ENCODE data around the gene CSRP3. TPM values are rescaled to one million over a fixed set of nuclear protein-coding genes. Genes with fewer than 3 reads are reported as not detected.

The CSRP3 gene
- total and polyA plus RNA-seq, 2 experiments from 2014 or later, result not detected

DNA sequence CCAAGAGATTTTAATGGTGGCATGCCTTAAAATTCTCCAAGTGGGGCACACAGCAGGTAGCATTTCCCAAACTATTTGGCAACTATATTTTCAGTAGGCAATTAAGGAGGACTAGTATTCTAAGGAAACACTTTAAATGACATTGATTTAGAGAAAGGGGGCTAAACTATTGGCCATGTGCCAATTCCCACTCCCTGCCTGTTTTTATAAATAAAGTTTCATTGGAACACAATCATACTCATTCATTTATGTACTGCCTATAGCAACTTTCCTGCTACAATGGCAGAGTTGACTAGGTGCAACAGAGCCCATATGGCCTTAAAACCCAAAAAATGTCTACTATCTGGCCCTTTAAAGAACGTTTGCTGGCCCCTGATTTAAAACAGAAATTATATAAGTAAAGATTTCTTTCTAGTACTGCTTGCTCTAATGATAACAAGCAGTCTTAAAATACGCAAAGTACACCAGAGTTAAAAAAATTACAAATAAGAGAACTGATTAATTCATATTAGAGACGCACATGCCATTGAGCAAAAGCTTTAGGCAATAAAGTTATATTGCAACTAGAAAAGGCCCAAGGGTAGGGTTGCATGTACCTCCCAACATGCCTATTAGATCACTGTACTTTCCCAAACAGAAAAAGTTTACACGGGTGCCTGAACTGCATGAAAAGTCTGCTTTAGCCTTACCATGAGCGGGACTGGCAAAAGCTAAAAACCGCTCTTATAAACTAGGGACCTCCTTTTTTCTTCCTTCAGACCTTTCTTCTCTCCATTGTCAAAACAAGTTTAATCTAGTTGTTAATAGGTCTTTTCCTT, 24.8 kb upstream of the CSRP3 start (continued):
- TF ChIP-seq ZNF462 (CRISPR knock-in tag; IDR thresholded peaks at IDR 0.05), result no peak
- no peak for TF ChIP-seq STAT1 (IDR thresholded peaks at IDR 0.05; ENCODE audit: unreplicated experiment)
- no peak for TF ChIP-seq JUNB (IDR thresholded peaks at IDR 0.05; ENCODE audit: unreplicated experiment)

DNA sequence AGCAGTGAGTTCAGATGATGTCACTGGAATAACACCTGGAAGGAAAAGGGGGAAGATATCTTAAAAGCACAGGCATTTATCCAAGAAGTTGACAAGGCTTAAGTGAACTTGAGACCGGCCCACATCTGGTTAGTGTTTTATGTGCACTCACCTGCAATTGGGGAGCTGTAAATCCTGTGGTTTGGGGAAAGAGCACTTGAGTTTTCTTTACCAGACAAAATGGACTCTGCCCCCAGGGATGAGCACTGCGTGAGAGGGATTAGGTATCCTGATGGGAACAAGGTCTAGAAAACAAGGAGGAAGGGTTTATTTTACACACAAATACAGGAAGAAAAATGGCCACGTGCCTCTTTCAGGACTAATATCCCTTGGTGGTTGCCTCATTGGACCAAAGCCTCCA, 23.8 kb upstream of the CSRP3 start:
- Histone ChIP-seq H2AFZ (no peak overlapping the region), H3K36me3 (ENCODE audit: insufficient read depth) (peaks cover 16% of the 10 kb centered on the region; the same call in 1 of the 2 replicates), H4K20me1 (replicated peaks; ENCODE audit: insufficient read depth) (no peaks in the 10 kb centered on the region), H3K79me2 (replicated peaks; ENCODE audit: insufficient read depth) (no peaks in the 10 kb centered on the region), H3K27me3 (ENCODE audit: insufficient read depth) (no peaks in the 10 kb centered on the region), H3F3A (replicated peaks; ENCODE audit: low read depth) (no peaks in the 10 kb centered on the region), H3K27ac (ENCODE audit: low read depth) (no peak overlapping the region), H3K9me2 (ENCODE audit: insufficient read depth) (no peaks in the 10 kb centered on the region), H3K4me1 (ENCODE audit: insufficient read depth) (0 out of 2 replicates have a peak, but pooled peaks cover 3% of the 10 kb centered on the region), H3K4me3 (no peak overlapping the region), H3K4me2 (no peak overlapping the region)
- no peak for ATAC-seq
- Mint-ChIP-seq H3K27me3 (ENCODE audit: insufficient read depth, low read depth, poor library complexity) (no peaks in the 10 kb centered on the region), H3K9me3 (no peaks in the 10 kb centered on the region), H3K4me3 (no peak overlapping the region), H3K4me1 (peaks cover 6% of the 10 kb centered on the region; the same call in 2 of the 3 replicates), H3K27ac (no peak overlapping the region), H3K36me3 (ENCODE audit: low read depth) (peaks cover 46% of the 10 kb centered on the region)
- DNase-seq (ENCODE audit: low spot score), result no peak
- TF ChIP-seq, protein P1, sequence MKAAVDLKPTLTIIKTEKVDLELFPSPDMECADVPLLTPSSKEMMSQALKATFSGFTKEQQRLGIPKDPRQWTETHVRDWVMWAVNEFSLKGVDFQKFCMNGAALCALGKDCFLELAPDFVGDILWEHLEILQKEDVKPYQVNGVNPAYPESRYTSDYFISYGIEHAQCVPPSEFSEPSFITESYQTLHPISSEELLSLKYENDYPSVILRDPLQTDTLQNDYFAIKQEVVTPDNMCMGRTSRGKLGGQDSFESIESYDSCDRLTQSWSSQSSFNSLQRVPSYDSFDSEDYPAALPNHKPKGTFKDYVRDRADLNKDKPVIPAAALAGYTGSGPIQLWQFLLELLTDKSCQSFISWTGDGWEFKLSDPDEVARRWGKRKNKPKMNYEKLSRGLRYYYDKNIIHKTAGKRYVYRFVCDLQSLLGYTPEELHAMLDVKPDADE (IDR thresholded peaks at IDR 0.05), result no peak
- TF ChIP-seq POLR2AphosphoS5 (IDR thresholded peaks at IDR 0.05; ENCODE audit: low read depth) (no peak), CTCF (conservative IDR thresholded peaks at IDR 0.05; ENCODE audit: low read depth in 2 of 2) (no peak), EZH2phosphoT487 (IDR thresholded peaks at IDR 0.05; ENCODE audit: unreplicated experiment) (no peak), STAT1 (IDR thresholded peaks at IDR 0.05; ENCODE audit: unreplicated experiment) (no peak), ZNF331 (CRISPR knock-in tag; IDR thresholded peaks at IDR 0.05; ENCODE audit: low read depth) (no peak), NANOG (IDR thresholded peaks at IDR 0.05; ENCODE audit: borderline replicate concordance) (no peak)
- TF ChIP-seq, protein P2, sequence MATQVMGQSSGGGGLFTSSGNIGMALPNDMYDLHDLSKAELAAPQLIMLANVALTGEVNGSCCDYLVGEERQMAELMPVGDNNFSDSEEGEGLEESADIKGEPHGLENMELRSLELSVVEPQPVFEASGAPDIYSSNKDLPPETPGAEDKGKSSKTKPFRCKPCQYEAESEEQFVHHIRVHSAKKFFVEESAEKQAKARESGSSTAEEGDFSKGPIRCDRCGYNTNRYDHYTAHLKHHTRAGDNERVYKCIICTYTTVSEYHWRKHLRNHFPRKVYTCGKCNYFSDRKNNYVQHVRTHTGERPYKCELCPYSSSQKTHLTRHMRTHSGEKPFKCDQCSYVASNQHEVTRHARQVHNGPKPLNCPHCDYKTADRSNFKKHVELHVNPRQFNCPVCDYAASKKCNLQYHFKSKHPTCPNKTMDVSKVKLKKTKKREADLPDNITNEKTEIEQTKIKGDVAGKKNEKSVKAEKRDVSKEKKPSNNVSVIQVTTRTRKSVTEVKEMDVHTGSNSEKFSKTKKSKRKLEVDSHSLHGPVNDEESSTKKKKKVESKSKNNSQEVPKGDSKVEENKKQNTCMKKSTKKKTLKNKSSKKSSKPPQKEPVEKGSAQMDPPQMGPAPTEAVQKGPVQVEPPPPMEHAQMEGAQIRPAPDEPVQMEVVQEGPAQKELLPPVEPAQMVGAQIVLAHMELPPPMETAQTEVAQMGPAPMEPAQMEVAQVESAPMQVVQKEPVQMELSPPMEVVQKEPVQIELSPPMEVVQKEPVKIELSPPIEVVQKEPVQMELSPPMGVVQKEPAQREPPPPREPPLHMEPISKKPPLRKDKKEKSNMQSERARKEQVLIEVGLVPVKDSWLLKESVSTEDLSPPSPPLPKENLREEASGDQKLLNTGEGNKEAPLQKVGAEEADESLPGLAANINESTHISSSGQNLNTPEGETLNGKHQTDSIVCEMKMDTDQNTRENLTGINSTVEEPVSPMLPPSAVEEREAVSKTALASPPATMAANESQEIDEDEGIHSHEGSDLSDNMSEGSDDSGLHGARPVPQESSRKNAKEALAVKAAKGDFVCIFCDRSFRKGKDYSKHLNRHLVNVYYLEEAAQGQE (IDR thresholded peaks at IDR 0.05; ENCODE audit: unreplicated experiment), result no peak
